ENCODE data around the gene GRPEL1. TPM values are rescaled to one million over a fixed set of nuclear protein-coding genes. Genes with fewer than 3 reads are reported as not detected.

Gene GRPEL1
- total RNA-seq, 1 experiment from 2014 or later = 40.7 TPM

GRCh38 chr4:7108046-7108625, 40.3 kb upstream of the GRPEL1 start:
- H3K4me3 Mint-ChIP-seq = no peak overlapping the region

More at GRCh38 chr4:7108046-7108625, 40.3 kb upstream of the GRPEL1 start:
- Histone ChIP-seq H3K27ac (ENCODE audit: insufficient read length, low read depth, low read length) (no peak overlapping the region), H3K9ac (ENCODE audit: extremely low read depth, insufficient read length, low read length) (no peak overlapping the region), H2BK120ac (ENCODE audit: low read depth, low read length, poor library complexity, severe bottlenecking) (no peak overlapping the region), H3K9me3 (ENCODE audit: control insufficient read depth, low read depth, low read length) (no peaks in the 10 kb centered on the region), H3K14ac (ENCODE audit: insufficient read depth, low read length) (no peak overlapping the region), H2AFZ (ENCODE audit: low read length) (no peak overlapping the region), H3K4me1 (ENCODE audit: insufficient read depth, low read length) (no peaks in the 10 kb centered on the region; the same call in 1 of the 2 replicates), H3K18ac (ENCODE audit: insufficient read length, low read depth, low read length) (no peak overlapping the region), H2BK20ac (ENCODE audit: low read depth, low read length, poor library complexity, severe bottlenecking) (no peak overlapping the region), H3K27me3 (ENCODE audit: insufficient read depth, low read length) (no peaks in the 10 kb centered on the region; the same call in 1 of the 2 replicates), H3K56ac (ENCODE audit: insufficient read length, low read depth, low read length) (no peak overlapping the region), H2BK5ac (ENCODE audit: insufficient read length, low read length) (no peak overlapping the region), H3K23me2 (ENCODE audit: insufficient read length, low read depth, low read length, poor library complexity, severe bottlenecking) (peaks cover under 1% of the 10 kb centered on the region), H4K8ac (replicated peaks; ENCODE audit: insufficient read length, low read depth, low read length) (no peak overlapping the region), H2BK12ac (ENCODE audit: insufficient read length, low read depth, low read length) (no peak overlapping the region), H4K20me1 (ENCODE audit: control insufficient read depth, insufficient read depth, insufficient read length) (no peaks in the 10 kb centered on the region), H3K23ac (ENCODE audit: insufficient read length, low read depth, low read length) (no peak overlapping the region), H3T11ph (ENCODE audit: low read length) (no peak overlapping the region), H3K4ac (ENCODE audit: low read depth, low read length) (no peak overlapping the region), H4K5ac (ENCODE audit: insufficient read length, low read depth, low read length) (no peak overlapping the region), H2BK15ac (ENCODE audit: low read depth, low read length) (no peak overlapping the region), H3K79me1 (ENCODE audit: insufficient read depth, low read depth, low read length, poor library complexity, severe bottlenecking) (no peaks in the 10 kb centered on the region), H3K79me2 (ENCODE audit: insufficient read depth, low read length) (no peaks in the 10 kb centered on the region), H2AK5ac (ENCODE audit: insufficient read length, low read length) (no peak overlapping the region), H3K4me2 (ENCODE audit: insufficient read depth, insufficient read length, low read length) (no peak overlapping the region), H4K91ac (ENCODE audit: insufficient read length, low read depth, low read length) (no peak overlapping the region)
- Mint-ChIP-seq H3K36me3 (ENCODE audit: insufficient read depth in 1 of 3, low read depth in 3 of 3) (no peaks in the 10 kb centered on the region; a peak in 1 of 7 replicates), H3K9me3 (peaks cover 0 to 4% of the 10 kb centered on the region in 2 experiments; a peak in 2 of 5 replicates), H3K27ac (no peak overlapping the region; a peak in 1 of 7 replicates), H3K4me1 (peaks cover 6% of the 10 kb centered on the region in 2 experiments), H3K27me3 (ENCODE audit: low read depth) (peaks cover 38% of the 10 kb centered on the region)
- no peak for DNase-seq
- TF ChIP-seq, protein P1, sequence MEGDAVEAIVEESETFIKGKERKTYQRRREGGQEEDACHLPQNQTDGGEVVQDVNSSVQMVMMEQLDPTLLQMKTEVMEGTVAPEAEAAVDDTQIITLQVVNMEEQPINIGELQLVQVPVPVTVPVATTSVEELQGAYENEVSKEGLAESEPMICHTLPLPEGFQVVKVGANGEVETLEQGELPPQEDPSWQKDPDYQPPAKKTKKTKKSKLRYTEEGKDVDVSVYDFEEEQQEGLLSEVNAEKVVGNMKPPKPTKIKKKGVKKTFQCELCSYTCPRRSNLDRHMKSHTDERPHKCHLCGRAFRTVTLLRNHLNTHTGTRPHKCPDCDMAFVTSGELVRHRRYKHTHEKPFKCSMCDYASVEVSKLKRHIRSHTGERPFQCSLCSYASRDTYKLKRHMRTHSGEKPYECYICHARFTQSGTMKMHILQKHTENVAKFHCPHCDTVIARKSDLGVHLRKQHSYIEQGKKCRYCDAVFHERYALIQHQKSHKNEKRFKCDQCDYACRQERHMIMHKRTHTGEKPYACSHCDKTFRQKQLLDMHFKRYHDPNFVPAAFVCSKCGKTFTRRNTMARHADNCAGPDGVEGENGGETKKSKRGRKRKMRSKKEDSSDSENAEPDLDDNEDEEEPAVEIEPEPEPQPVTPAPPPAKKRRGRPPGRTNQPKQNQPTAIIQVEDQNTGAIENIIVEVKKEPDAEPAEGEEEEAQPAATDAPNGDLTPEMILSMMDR (conservative IDR thresholded peaks at IDR 0.05) = no peak
- no CpG with 5 or more reads among the region's 23 CpGs for WGBS (ENCODE audit: extremely low coverage, insufficient read length, low lambda C conversion rate)

All from H9 (cell line).